ENCODE results near the gene DCAF4. TPM values are rescaled to one million over a fixed set of nuclear protein-coding genes. Genes with fewer than 3 reads are reported as not detected.

Gene DCAF4
- total RNA-seq, 1 experiment from 2014 or later = 19.6 TPM

GRCh38 chr14:72880820-72881219 lies 45.4 kb upstream of the DCAF4 start (continued):
- TF ChIP-seq NFYB (CRISPR knock-in tag; conservative IDR thresholded peaks at IDR 0.05; ENCODE audit: low read depth) (no peak), ZSCAN18 (CRISPR knock-in tag; IDR thresholded peaks at IDR 0.05) (no peak), ZMAT4 (CRISPR knock-in tag; IDR thresholded peaks at IDR 0.05) (no peak)

- CTCF ChIA-PET = interaction anchor here (0.7 to 0.9 kb wide), 3 partner anchors 13 to 367 kb away, joined by 3 to 4 read pairs (median 3); partner anchors contain the start of gene DPF3
- H3K36me3 Mint-ChIP-seq = no peaks in the 10 kb centered on the region
- ATAC-seq (no peak), DNase-seq (ENCODE audit: low spot score) (no peak)
- H3K27me3 Mint-ChIP-seq (ENCODE audit: low read depth) = peaks cover 8% of the 10 kb centered on the region
- H3K4me1 Mint-ChIP-seq = peaks cover 34% of the 10 kb centered on the region
- H3K4me3 Mint-ChIP-seq = no peak overlapping the region
- H3K9me3 Mint-ChIP-seq = peaks cover 7% of the 10 kb centered on the region; the same call in 1 of the 2 replicates
- no peak overlapping the region for H3K27ac Mint-ChIP-seq
- TF ChIP-seq CBFB (CRISPR knock-in tag; IDR thresholded peaks at IDR 0.05; ENCODE audit: low read depth) (no peak), ZNF317 (CRISPR knock-in tag; IDR thresholded peaks at IDR 0.05; ENCODE audit: borderline replicate concordance, low read depth) (no peak), MAX (CRISPR knock-in tag; IDR thresholded peaks at IDR 0.05) (no peak), ETV6 (CRISPR knock-in tag; IDR thresholded peaks at IDR 0.05) (no peak), ZNF396 (CRISPR knock-in tag; IDR thresholded peaks at IDR 0.05; ENCODE audit: borderline replicate concordance) (no peak), FOXJ3 (CRISPR knock-in tag; IDR thresholded peaks at IDR 0.05; ENCODE audit: borderline replicate concordance) (no peak), ZNF671 (CRISPR knock-in tag; IDR thresholded peaks at IDR 0.05) (no peak), SP1 (CRISPR knock-in tag; conservative IDR thresholded peaks at IDR 0.05) (no peak), CREB1 (CRISPR knock-in tag; IDR thresholded peaks at IDR 0.05) (no peak), HMGXB4 (CRISPR knock-in tag; IDR thresholded peaks at IDR 0.05) (no peak), ARID4B (CRISPR knock-in tag; IDR thresholded peaks at IDR 0.05; ENCODE audit: borderline replicate concordance) (no peak), FOXK1 (CRISPR knock-in tag; IDR thresholded peaks at IDR 0.05) (no peak), ZNF263 (CRISPR knock-in tag; IDR thresholded peaks at IDR 0.05; ENCODE audit: low read depth) (no peak)
- POLR2A ChIA-PET = no interaction called here
These were observed 44.7 kb upstream of the DCAF4 start for GRCh38 chr14:72881543-72881942.

DNA sequence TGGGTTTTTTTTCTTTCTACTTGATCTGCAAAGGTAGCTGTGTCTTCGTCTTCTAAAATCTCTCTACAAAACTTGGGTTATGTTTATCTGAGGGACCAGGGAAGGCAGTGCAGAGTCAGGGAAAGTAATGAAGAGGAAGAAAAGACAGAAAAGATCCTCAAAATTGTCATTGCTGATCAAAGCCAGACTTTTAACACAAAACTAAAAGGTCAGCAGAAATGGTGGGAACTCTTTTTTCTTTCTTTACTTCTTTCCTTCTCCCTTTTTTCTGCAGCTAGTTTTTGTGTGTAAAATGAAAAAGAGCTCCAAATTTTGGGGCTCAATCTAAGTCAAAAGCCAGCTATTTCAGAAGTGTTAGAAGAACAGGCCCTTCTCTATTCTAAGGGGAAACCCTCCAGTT lies 44.2 kb upstream of the DCAF4 start:
- no peak overlapping the region for H3K27ac Mint-ChIP-seq
- ChIA-PET POLR2A (no interaction called here), CTCF (interaction anchor here (0.7 to 0.9 kb wide), 2 partner anchors 12 to 368 kb away, joined by 3 read pairs; partner anchors contain the start of gene DPF3)
- no peak for DNase-seq (ENCODE audit: low spot score)
- peaks cover 32% of the 10 kb centered on the region for H3K4me1 Mint-ChIP-seq
- peaks cover 10% of the 10 kb centered on the region; the same call in 1 of the 2 replicates for H3K9me3 Mint-ChIP-seq
- peaks cover 2% of the 10 kb centered on the region; the same call in 1 of the 2 replicates for H3K36me3 Mint-ChIP-seq
- TF ChIP-seq ESRRA (CRISPR knock-in tag; IDR thresholded peaks at IDR 0.05; ENCODE audit: borderline replicate concordance) (no peak), USF1 (CRISPR knock-in tag; IDR thresholded peaks at IDR 0.05) (no peak), HMGA2 (CRISPR knock-in tag; IDR thresholded peaks at IDR 0.05) (no peak), SMAD4 (CRISPR knock-in tag; IDR thresholded peaks at IDR 0.05) (no peak), RELA (CRISPR knock-in tag; IDR thresholded peaks at IDR 0.05; ENCODE audit: borderline replicate concordance) (no peak), ZMAT4 (CRISPR knock-in tag; IDR thresholded peaks at IDR 0.05) (no peak)
- ATAC-seq = no peak
- H3K4me3 Mint-ChIP-seq = no peak overlapping the region
- peaks cover 3% of the 10 kb centered on the region for H3K27me3 Mint-ChIP-seq (ENCODE audit: low read depth)

All from WTC11 (cell line).